Right atrium auricular region (tissue), 2 donors: ENCODE results near the gene CALCR. TPM values are rescaled to one million over a fixed set of nuclear protein-coding genes. Genes with fewer than 3 reads are reported as not detected.

Source experiments
- DNase-seq: peaks from one replicate; pipeline ENCODE4 v3.0.0-alpha.2; 2019; ENCODE audit warnings: low spot score
- H3K27ac ChIP-seq, 2 donors: fragments of 200-600 bp; sonication (generic); 1 replicate in 1 of 2; 2 replicates in 1 of 2; pipeline ENCODE4 v1.5.1; 2016 to 2019
- H3K27me3 ChIP-seq, 2 donors: fragments of 200-600 bp; sonication (generic); one replicate each; pipeline versions ENCODE4 v1.5.1 to v1.6.0; 2017 to 2019
- H3K36me3 ChIP-seq: fragments of 200-600 bp; sonication (generic); one replicate; pipeline ENCODE4 v1.5.1; 2016
- H3K4me1 ChIP-seq, 2 donors: fragments of 200-600 bp; sonication (generic); one replicate each; pipeline versions ENCODE4 v1.5.1 to v1.6.0; 2017 to 2019
- H3K4me3 ChIP-seq, 2 donors: fragments of 200-600 bp; sonication (generic); 1 replicate in 1 of 2; 2 replicates in 1 of 2; pipeline ENCODE4 v1.5.1; 2017 to 2019; ENCODE audit warnings: mild to moderate bottlenecking in 1 of 2, moderate library complexity in 1 of 2
- H3K9me3 ChIP-seq, 2 donors: fragments of 200-600 bp; sonication (generic); one replicate each; pipeline ENCODE4 v1.5.1; 2019
- CTCF ChIP-seq, 2 donors: fragments of 200-600 bp; sonication (generic); IDR thresholded peaks; one replicate each; pipeline ENCODE4 v1.5.1; 2019; ENCODE audit warnings: antibody characterized with exemption in 2 of 2
- total RNA-seq, 2 donors: library from RNA; depleted of rRNA; stranded (reverse); fragments of >200 nt; gene quantifications; one replicate each; pipeline ENCODE4 v1.1.0, GENCODE V29; 2016

The CALCR gene
- total RNA-seq, 2 donors from 2014 or later: 0.15 TPM; not detected in 1

- no peak for TF ChIP-seq CTCF (IDR thresholded peaks at IDR 0.05)
- Histone ChIP-seq H3K4me3 (no peak overlapping the region), H3K36me3 (no peaks in the 10 kb centered on the region), H3K4me1 (no peaks in the 10 kb centered on the region), H3K27ac (no peak overlapping the region), H3K27me3 (no peaks in the 10 kb centered on the region), H3K9me3 (peaks cover 0 to 12% of the 10 kb centered on the region in 2 donors)
- DNase-seq: no peak
Observed at GRCh38 chr7:93402944-93403343, 171.6 kb downstream of the CALCR start.

GRCh38 chr7:93399642-93400041 is 174.9 kb downstream of the CALCR start:
- no peak for TF ChIP-seq CTCF (IDR thresholded peaks at IDR 0.05)
- no peaks in the 10 kb centered on the region for H3K27me3 ChIP-seq
- H3K36me3 ChIP-seq: no peaks in the 10 kb centered on the region
- H3K9me3 ChIP-seq: no peaks in the 10 kb centered on the region
- H3K4me3 ChIP-seq: no peak overlapping the region
- DNase-seq: no peak
- H3K27ac ChIP-seq: no peak overlapping the region
- H3K4me1 ChIP-seq: no peaks in the 10 kb centered on the region

- H3K27ac ChIP-seq: no peak overlapping the region
- H3K9me3 ChIP-seq: no peaks in the 10 kb centered on the region
- TF ChIP-seq CTCF (IDR thresholded peaks at IDR 0.05): no peak
- H3K4me3 ChIP-seq: no peak overlapping the region
- H3K4me1 ChIP-seq: no peaks in the 10 kb centered on the region
- H3K36me3 ChIP-seq: no peaks in the 10 kb centered on the region
- DNase-seq: no peak
- H3K27me3 ChIP-seq: no peaks in the 10 kb centered on the region
Observed at GRCh38 chr7:93392984-93393383, 181.5 kb downstream of the CALCR start.

- Histone ChIP-seq H3K9me3 (no peaks in the 10 kb centered on the region), H3K27me3 (no peaks in the 10 kb centered on the region), H3K27ac (no peak overlapping the region), H3K4me1 (no peaks in the 10 kb centered on the region), H3K4me3 (no peak overlapping the region), H3K36me3 (no peaks in the 10 kb centered on the region)
- no peak for TF ChIP-seq CTCF (IDR thresholded peaks at IDR 0.05)
- no peak for DNase-seq
Observed at GRCh38 chr7:93390660-93391059, 183.9 kb downstream of the CALCR start.

- H3K36me3 ChIP-seq: no peaks in the 10 kb centered on the region
- TF ChIP-seq CTCF (IDR thresholded peaks at IDR 0.05): no peak
- H3K4me1 ChIP-seq: no peaks in the 10 kb centered on the region
- no peak for DNase-seq
- no peaks in the 10 kb centered on the region for H3K27me3 ChIP-seq
- H3K27ac ChIP-seq: no peak overlapping the region
- no peak overlapping the region for H3K4me3 ChIP-seq
- no peaks in the 10 kb centered on the region for H3K9me3 ChIP-seq
Observed at GRCh38 chr7:93382362-93382761, 192.2 kb downstream of the CALCR start.

- DNase-seq: no peak
- no peaks in the 10 kb centered on the region for H3K9me3 ChIP-seq
- no peaks in the 10 kb centered on the region for H3K4me1 ChIP-seq
- no peaks in the 10 kb centered on the region for H3K36me3 ChIP-seq
- no peaks in the 10 kb centered on the region for H3K27me3 ChIP-seq
- no peak overlapping the region for H3K4me3 ChIP-seq
- TF ChIP-seq CTCF (IDR thresholded peaks at IDR 0.05): no peak
- H3K27ac ChIP-seq: no peak overlapping the region
Observed at GRCh38 chr7:93378131-93378760, 196.3 kb downstream of the CALCR start.
